CD4-positive, alpha-beta memory T cell (primary cell): ENCODE measurements around the gene UCKL1. TPM values are rescaled to one million over a fixed set of nuclear protein-coding genes. Genes with fewer than 3 reads are reported as not detected.
A peak's percentile ranks its signal among the peaks of the same experiment; 100 is the strongest.
"Not testable (repeated sequence)": the region's sequence is repeated elsewhere in the genome, so short reads cannot be mapped to it uniquely, and the experiment has no call there.

Experiments
- CTCF ChIA-PET: fragments of 350-600 bp; sonication (Branson Sonifier 250); formaldehyde crosslinking; loops from one replicate; lab custom pipeline; 2021; ENCODE audit warnings: inconsistent platforms; ENCODE audit not compliant: partially characterized antibody; lab: Charles Lee
- POLR2A ChIA-PET: fragments of 350-600 bp; sonication (Branson Sonifier 250); formaldehyde crosslinking; loops from one replicate; lab custom pipeline; 2021; ENCODE audit not compliant: partially characterized antibody; lab: Charles Lee
- DNase-seq, 5 donors: peaks; one replicate each; pipeline versions ENCODE4 v3.0.0 to v3.0.0-alpha.2; 2020 to 2022; ENCODE audit warnings: mixed read lengths in 1 of 5
- H3K27ac ChIP-seq: one replicate; pipeline ENCODE4 v1.7.0; 2013; ENCODE audit warnings: low read depth, low read length
- H3K27me3 ChIP-seq: 2 replicates; pipeline ENCODE4 v1.7.0; 2013; ENCODE audit warnings: mild to moderate bottlenecking, low read length, moderate library complexity; ENCODE audit not compliant: insufficient read depth
- H3K36me3 ChIP-seq: 2 replicates; pipeline ENCODE4 v1.7.0; 2013; ENCODE audit warnings: mild to moderate bottlenecking, low read length, moderate library complexity; ENCODE audit not compliant: insufficient read depth
- H3K4me1 ChIP-seq: 2 replicates; pipeline ENCODE4 v1.7.0; 2013; ENCODE audit warnings: mild to moderate bottlenecking, low read length, moderate library complexity; ENCODE audit not compliant: insufficient read depth
- H3K4me3 ChIP-seq, 2 donors: one replicate each; pipeline ENCODE4 v1.7.0; 2013; ENCODE audit warnings: low read length in 2 of 2, mild to moderate bottlenecking in 1 of 2
- H3K9me3 ChIP-seq, 2 donors: one replicate each; pipeline ENCODE4 v1.7.0; 2013; ENCODE audit warnings: low read length in 2 of 2, control low read depth in 1 of 2; ENCODE audit not compliant: control insufficient read depth in 1 of 2
- H3K27ac Mint-ChIP-seq, 7 donors: one replicate each; pipeline ENCODE4 v1.8.0; 2020 to 2021; ENCODE audit warnings: mixed read lengths in 7 of 7, mild to moderate bottlenecking in 6 of 7, inconsistent platforms in 3 of 7, moderate library complexity in 3 of 7
- H3K27me3 Mint-ChIP-seq, 2 donors: one replicate each; pipeline ENCODE4 v1.8.0; 2020 to 2021; ENCODE audit warnings: mixed read lengths in 2 of 2
- H3K36me3 Mint-ChIP-seq, 2 donors: one replicate each; pipeline ENCODE4 v1.8.0; 2020 to 2021; ENCODE audit warnings: mixed read lengths in 2 of 2, inconsistent platforms in 1 of 2, mild to moderate bottlenecking in 1 of 2
- H3K4me1 Mint-ChIP-seq, 4 donors: one replicate each; pipeline ENCODE4 v1.8.0; 2020 to 2021; ENCODE audit warnings: mixed read lengths in 4 of 4, mild to moderate bottlenecking in 1 of 4
- H3K4me3 Mint-ChIP-seq, 8 donors: one replicate each; pipeline ENCODE4 v1.8.0; 2020 to 2021; ENCODE audit warnings: mixed read lengths in 8 of 8, mild to moderate bottlenecking in 7 of 8, moderate library complexity in 6 of 8, inconsistent platforms in 3 of 8
- H3K9me3 Mint-ChIP-seq, 8 donors: one replicate each; pipeline ENCODE4 v1.8.0; 2020 to 2021; ENCODE audit warnings: mixed read lengths in 8 of 8, mild to moderate bottlenecking in 5 of 8, inconsistent platforms in 3 of 8, moderate library complexity in 1 of 8
- intact Hi-C: fragments of 100-400 bp; cut with micrococcal nuclease; formaldehyde crosslinking; loops from one replicate; pipeline ENCODE4 v1.15.1; 2023
- polyA plus RNA-seq, 2 donors: library from polyadenylated mRNA; unstranded; fragments of 300-500 nt; fragmentation: Illumina TruSeq; gene quantifications; one replicate each; pipeline ENCODE4 v1.2.3, GENCODE V29; 2021
- total RNA-seq, 2 experiments: library from RNA; stranded (reverse); gene quantifications; one replicate each; pipeline ENCODE4 v1.2.3, GENCODE V29; 2021

UCKL1 gene
- total and polyA plus RNA-seq, 4 experiments from 2014 or later, result 26.2 to 55.1 (median 42.7) TPM

- Histone ChIP-seq H3K36me3 (peaks cover 74% of the 10 kb centered on the region), H3K27me3 (no peaks in the 10 kb centered on the region), H3K27ac (no peak overlapping the region), H3K9me3 (no peaks in the 10 kb centered on the region), H3K4me1 (no peaks in the 10 kb centered on the region), H3K4me3 (no peak overlapping the region)
- H3K4me1 Mint-ChIP-seq, result peaks cover 2 to 18% (median 5%) of the 10 kb centered on the region in 4 donors
- intact Hi-C loops, result no loop called here
- peak overlapping the region in 1 of 7 donors; percentile 59 for H3K27ac Mint-ChIP-seq
- DNase-seq, result no peak
- POLR2A ChIA-PET, result no interaction called here
- no peaks in the 10 kb centered on the region for H3K27me3 Mint-ChIP-seq
- CTCF ChIA-PET, result interaction anchor here (1.4 kb wide), 1 partner anchor 21 kb away, joined by 3 read pairs; no protein-coding TSS in a partner anchor
- H3K36me3 Mint-ChIP-seq, result peaks cover 38 to 68% of the 10 kb centered on the region in 2 donors
- no peaks in the 10 kb centered on the region for H3K9me3 Mint-ChIP-seq
- no peak overlapping the region for H3K4me3 Mint-ChIP-seq
Observed at GRCh38 chr20:63931735-63932134, 24.5 kb downstream of the UCKL1 start.

DNA sequence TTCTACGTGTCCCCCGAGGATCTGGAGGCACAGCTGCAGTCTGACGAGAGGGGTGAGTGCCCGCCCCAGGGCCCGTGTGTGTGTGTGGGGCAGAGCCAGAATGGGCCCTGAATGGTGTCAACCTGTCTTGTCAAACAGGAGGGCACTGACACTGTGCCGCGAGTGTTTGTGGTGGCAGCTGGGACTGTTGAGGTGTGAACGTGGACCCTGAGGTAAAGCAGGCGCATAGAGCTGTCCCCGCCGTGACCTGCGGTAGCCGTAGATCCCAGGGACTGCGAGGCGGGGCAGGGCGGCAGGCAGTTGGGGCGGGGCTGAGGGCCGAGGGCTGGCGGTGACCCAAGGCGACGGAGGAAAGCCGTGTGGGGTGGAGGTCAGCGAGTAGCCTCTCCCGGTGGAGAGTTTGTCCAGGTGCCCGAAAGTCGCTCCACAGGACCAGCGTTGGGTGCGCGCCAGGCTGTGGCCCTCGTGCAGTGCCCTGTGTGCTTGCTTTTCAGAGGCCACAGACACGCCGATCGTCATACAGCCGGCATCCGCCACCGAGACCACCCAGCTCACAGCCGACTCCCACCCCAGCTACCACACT lies 25.2 kb downstream of the UCKL1 start:
- Histone ChIP-seq H3K27me3 (no peaks in the 10 kb centered on the region), H3K36me3 (peaks cover 72% of the 10 kb centered on the region), H3K27ac (no peak overlapping the region), H3K4me1 (no peaks in the 10 kb centered on the region), H3K4me3 (no peak overlapping the region), H3K9me3 (no peaks in the 10 kb centered on the region)
- peaks cover 5 to 25% (median 11%) of the 10 kb centered on the region in 4 donors for H3K4me1 Mint-ChIP-seq
- no peak for DNase-seq
- ChIA-PET CTCF (interaction anchor here (0.8 to 1.4 kb wide), 2 partner anchors 20 to 37 kb away, joined by 3 to 4 read pairs; no protein-coding TSS in a partner anchor), POLR2A (no interaction called here)
- peak overlapping the region in 1 of 7 donors; percentile 55 for H3K27ac Mint-ChIP-seq
- intact Hi-C loops, result no loop called here
- peaks cover 34 to 71% of the 10 kb centered on the region in 2 donors for H3K36me3 Mint-ChIP-seq
- H3K9me3 Mint-ChIP-seq, result no peaks in the 10 kb centered on the region
- no peaks in the 10 kb centered on the region for H3K27me3 Mint-ChIP-seq
- H3K4me3 Mint-ChIP-seq, result no peak overlapping the region

GRCh38 chr20:63929473-63929883 lies 26.7 kb downstream of the UCKL1 start:
- CTCF ChIA-PET, H3K27me3 ChIP-seq, DNase-seq, H3K9me3 Mint-ChIP-seq, H3K4me3 ChIP-seq, H3K4me1 ChIP-seq, H3K4me3 Mint-ChIP-seq, H3K27ac Mint-ChIP-seq, H3K9me3 ChIP-seq, POLR2A ChIA-PET, H3K27ac ChIP-seq, intact Hi-C loops, H3K27me3 Mint-ChIP-seq: not testable (repeated sequence)
- peaks cover 5 to 29% (median 11%) of the 10 kb centered on the region in 4 donors for H3K4me1 Mint-ChIP-seq
- H3K36me3 Mint-ChIP-seq, result peaks cover 21 to 64% of the 10 kb centered on the region in 2 donors
- H3K36me3 ChIP-seq, result peaks cover 59% of the 10 kb centered on the region

DNA sequence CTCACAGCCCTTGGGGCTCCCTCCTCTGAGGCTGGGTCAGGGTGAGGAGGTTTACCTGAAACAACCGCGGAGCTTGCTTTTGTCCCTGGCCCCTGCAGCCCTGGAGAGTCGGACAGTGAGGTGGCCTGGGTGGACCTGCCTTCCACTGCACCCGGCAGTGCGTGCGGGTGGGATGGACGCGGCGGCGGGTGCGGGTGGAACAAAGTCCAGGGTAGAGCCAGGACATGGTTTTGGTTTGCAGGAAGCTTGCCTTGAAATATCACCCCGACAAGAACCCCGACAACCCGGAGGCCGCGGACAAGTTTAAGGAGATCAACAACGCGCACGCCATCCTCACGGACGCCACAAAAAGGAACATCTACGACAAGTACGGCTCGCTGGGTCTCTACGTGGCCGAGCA lies 27.1 kb downstream of the UCKL1 start:
- Histone ChIP-seq H3K4me3 (no peak overlapping the region), H3K27me3 (no peaks in the 10 kb centered on the region), H3K4me1 (peaks cover 3% of the 10 kb centered on the region), H3K27ac (no peak overlapping the region), H3K9me3 (no peaks in the 10 kb centered on the region), H3K36me3 (peaks cover 55% of the 10 kb centered on the region)
- Mint-ChIP-seq H3K4me1 (peaks cover 7 to 33% (median 11%) of the 10 kb centered on the region in 4 donors), H3K9me3 (no peaks in the 10 kb centered on the region), H3K27me3 (no peaks in the 10 kb centered on the region), H3K4me3 (no peak overlapping the region), H3K36me3 (peaks cover 19 to 61% of the 10 kb centered on the region in 2 donors), H3K27ac (no peak overlapping the region)
- DNase-seq, result no peak
- CTCF ChIA-PET, result no interaction called here
- POLR2A ChIA-PET, result no interaction called here
- intact Hi-C loops, result no loop called here

GRCh38 chr20:63926298-63926697 lies 29.9 kb downstream of the UCKL1 start:
- Histone ChIP-seq H3K27me3 (no peaks in the 10 kb centered on the region), H3K36me3 (peaks cover 34% of the 10 kb centered on the region), H3K4me3 (no peak overlapping the region), H3K4me1 (peaks cover 10% of the 10 kb centered on the region), H3K27ac (no peak overlapping the region), H3K9me3 (no peaks in the 10 kb centered on the region)
- Mint-ChIP-seq H3K9me3 (no peaks in the 10 kb centered on the region), H3K27me3 (no peaks in the 10 kb centered on the region), H3K36me3 (peaks cover 23 to 50% of the 10 kb centered on the region in 2 donors), H3K4me3 (no peak overlapping the region), H3K27ac (peak overlapping the region in 2 of 7 donors; percentile 37 to 62), H3K4me1 (peaks cover 11 to 38% (median 13%) of the 10 kb centered on the region in 4 donors)
- POLR2A ChIA-PET, result no interaction called here
- no peak for DNase-seq
- intact Hi-C loops, result no loop called here
- CTCF ChIA-PET, result interaction anchor here (1.1 kb wide), 1 partner anchor 11 kb away, joined by 6 read pairs; no protein-coding TSS in a partner anchor

- POLR2A ChIA-PET, result no interaction called here
Observed at GRCh38 chr20:63924241-63924640, 32.0 kb downstream of the UCKL1 start.

GRCh38 chr20:63923651-63924050 lies 32.6 kb downstream of the UCKL1 start:
- peak overlapping the region in 2 of 7 donors; percentile 2 to 49 for H3K27ac Mint-ChIP-seq
- intact Hi-C loops, result no loop called here
- POLR2A ChIA-PET, result no interaction called here

More at GRCh38 chr20:63924241-63924640, 32.0 kb downstream of the UCKL1 start:
- intact Hi-C loops, result no loop called here
- no peaks in the 10 kb centered on the region for H3K9me3 Mint-ChIP-seq
- DNase-seq, result no peak
- Histone ChIP-seq H3K4me1 (peaks cover 10% of the 10 kb centered on the region), H3K27ac (no peak overlapping the region), H3K9me3 (no peaks in the 10 kb centered on the region), H3K27me3 (no peaks in the 10 kb centered on the region), H3K4me3 (no peak overlapping the region), H3K36me3 (peaks cover 17% of the 10 kb centered on the region)
- no peaks in the 10 kb centered on the region for H3K27me3 Mint-ChIP-seq
- peaks cover 15 to 37% of the 10 kb centered on the region in 2 donors for H3K36me3 Mint-ChIP-seq
- H3K4me3 Mint-ChIP-seq, result no peak overlapping the region
- H3K27ac Mint-ChIP-seq, result peak overlapping the region in 6 of 7 donors; percentile 2 to 75 (median 45)
- CTCF ChIA-PET, result no interaction called here
- peaks cover 11 to 35% (median 12%) of the 10 kb centered on the region in 4 donors for H3K4me1 Mint-ChIP-seq

More at GRCh38 chr20:63923651-63924050, 32.6 kb downstream of the UCKL1 start:
- H3K27me3 ChIP-seq, result no peaks in the 10 kb centered on the region
- H3K4me3 Mint-ChIP-seq, result no peak overlapping the region
- H3K4me3 ChIP-seq, result no peak overlapping the region
- H3K9me3 Mint-ChIP-seq, result no peaks in the 10 kb centered on the region
- CTCF ChIA-PET, result no interaction called here
- peaks cover 12 to 31% of the 10 kb centered on the region in 2 donors for H3K36me3 Mint-ChIP-seq
- peaks cover 10% of the 10 kb centered on the region for H3K4me1 ChIP-seq
- no peak overlapping the region for H3K27ac ChIP-seq
- H3K36me3 ChIP-seq, result peaks cover 11% of the 10 kb centered on the region
- DNase-seq, result no peak
- no peaks in the 10 kb centered on the region for H3K9me3 ChIP-seq
- peaks cover 11 to 35% (median 12%) of the 10 kb centered on the region in 4 donors for H3K4me1 Mint-ChIP-seq
- no peaks in the 10 kb centered on the region for H3K27me3 Mint-ChIP-seq
